Limb (tissue), 2 donors: ENCODE results near the gene PARD6B.
"Not testable (repeated sequence)": the region's sequence is repeated elsewhere in the genome, so short reads cannot be mapped to it uniquely, and the experiment has no call there.

Source experiments
- DNase-seq, 2 donors: peaks; one replicate each; pipeline ENCODE4 v3.0.0-alpha.2; 2016; ENCODE audit errors: extremely low spot score in 2 of 2

Gene PARD6B

GRCh38 chr20:50799176-50799889, 68.0 kb downstream of the PARD6B start:
- DNase-seq: no peak

GRCh38 chr20:50799890-50800550, 68.6 kb downstream of the PARD6B start:
- DNase-seq: no peak

- DNase-seq: not testable (repeated sequence)
These were observed 69.8 kb downstream of the PARD6B start for GRCh38 chr20:50800986-50801746.

GRCh38 chr20:50801747-50802125, 70.4 kb downstream of the PARD6B start:
- DNase-seq: no peak

GRCh38 chr20:50802289-50802688, 70.9 kb downstream of the PARD6B start:
- DNase-seq: no peak

- no peak for DNase-seq
These were observed 73.3 kb downstream of the PARD6B start for GRCh38 chr20:50804437-50805348.

- no peak for DNase-seq
These were observed 73.9 kb downstream of the PARD6B start for GRCh38 chr20:50805349-50805684.

GRCh38 chr20:50806126-50806768, 74.9 kb downstream of the PARD6B start:
- no peak for DNase-seq
